Urinary bladder (tissue), 4 donors: ENCODE measurements around the gene ELFN2. TPM values are rescaled to one million over a fixed set of nuclear protein-coding genes. Genes with fewer than 3 reads are reported as not detected.

Experiments used
- DNase-seq: peaks from one replicate; pipeline ENCODE4 v3.0.0-alpha.2; 2015; ENCODE audit errors: extremely low spot score
- H3K27ac ChIP-seq: one replicate; pipeline ENCODE4 v1.5.1; 2013; ENCODE audit warnings: low read depth, mild to moderate bottlenecking, moderate library complexity
- H3K36me3 ChIP-seq: one replicate; pipeline ENCODE4 v1.6.1; 2013; ENCODE audit warnings: mild to moderate bottlenecking, moderate library complexity; ENCODE audit not compliant: insufficient read depth
- H3K4me1 ChIP-seq: one replicate; pipeline ENCODE4 v1.6.1; 2013; ENCODE audit warnings: mild to moderate bottlenecking, moderate library complexity; ENCODE audit not compliant: insufficient read depth
- H3K4me3 ChIP-seq: one replicate; pipeline ENCODE4 v1.5.1; 2013; ENCODE audit warnings: low read depth, low read length
- WGBS: extraction: QIAGEN DNeasy Blood & Tissue Kit; methylation state at CpG from one replicate; pipeline ENCODE4 v1.1.7; 2013; 5-methylcytosine and 5-hydroxymethylcytosine counted together
- polyA plus RNA-seq: library from polyadenylated mRNA; stranded (reverse); fragments of 200-250 nt; gene quantifications from one replicate; pipeline ENCODE4 v1.2.3, GENCODE V29; 2013
- total RNA-seq: library from RNA; depleted of rRNA; stranded (reverse); fragments of >200 nt; gene quantifications from one replicate; pipeline ENCODE4 v1.2.3, GENCODE V29; 2014
- donor health status: healthy with polysubstance abuse.
- donor health status: healthy.

The ELFN2 gene
- total and polyA plus RNA-seq, 2 donors: 0.05 to 0.21 TPM

DNA sequence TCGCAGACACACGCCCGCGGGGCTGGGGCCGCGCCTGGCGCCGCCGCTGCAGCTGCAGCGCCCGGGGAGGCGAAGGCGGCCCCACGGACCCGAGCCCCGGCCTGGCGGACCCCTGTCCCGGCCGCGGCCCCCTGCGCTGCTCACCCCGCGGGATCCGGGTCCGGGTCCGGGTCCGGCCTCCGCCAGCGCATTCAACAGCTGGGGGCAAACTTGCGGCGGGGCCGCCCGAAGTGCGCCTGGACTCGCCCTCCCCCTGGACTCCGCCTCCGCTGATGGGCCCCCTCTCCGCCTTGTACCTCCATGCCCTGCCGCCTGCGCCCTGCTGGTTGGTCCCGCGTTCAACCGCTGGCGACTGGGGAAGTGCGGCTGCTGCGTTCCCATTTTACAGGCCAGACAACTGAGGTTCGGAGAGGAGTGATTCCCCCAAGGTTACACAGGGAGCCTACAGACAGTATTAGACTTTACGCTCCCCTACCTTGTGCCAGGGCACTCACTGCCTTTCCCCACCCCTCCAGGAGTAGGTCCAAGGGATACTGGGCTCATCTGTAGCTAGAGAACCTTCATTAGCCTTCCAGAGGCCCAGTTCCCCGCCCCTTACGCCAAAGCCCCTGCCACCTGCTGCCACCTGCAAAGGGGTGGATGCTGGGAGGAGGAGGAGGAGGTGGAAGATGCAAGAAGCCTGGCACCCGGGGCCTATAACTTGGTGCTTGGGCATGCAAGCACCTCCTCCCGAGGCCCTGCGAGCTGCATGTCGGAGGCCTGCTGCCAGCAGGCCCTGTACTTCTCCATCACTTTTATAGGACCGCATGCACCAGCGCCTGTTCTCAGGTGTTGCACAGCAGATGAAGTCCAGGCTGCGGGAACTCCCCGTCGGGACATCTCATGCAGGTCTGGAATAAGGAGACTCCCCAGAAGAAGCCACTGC is 694 bp upstream of the ELFN2 start:
- DNase-seq: no peak

GRCh38 chr22:37426706-37427134 is 559 bp downstream of the ELFN2 start:
- Histone ChIP-seq H3K4me1 (no peaks in the 10 kb centered on the region), H3K36me3 (no peaks in the 10 kb centered on the region), H3K27ac (no peak overlapping the region), H3K4me3 (peak overlapping the region; percentile 46)
- 2% methylated on average over 24 of the region's 24 CpGs for WGBS
- DNase-seq: no peak

More for the DNA sequence above, 694 bp upstream of the ELFN2 start:
- Histone ChIP-seq H3K36me3 (no peaks in the 10 kb centered on the region), H3K27ac (no peak overlapping the region), H3K4me1 (no peaks in the 10 kb centered on the region), H3K4me3 (peak overlapping the region; percentile 46)
- 16% methylated on average over 59 of the region's 59 CpGs for WGBS

DNA sequence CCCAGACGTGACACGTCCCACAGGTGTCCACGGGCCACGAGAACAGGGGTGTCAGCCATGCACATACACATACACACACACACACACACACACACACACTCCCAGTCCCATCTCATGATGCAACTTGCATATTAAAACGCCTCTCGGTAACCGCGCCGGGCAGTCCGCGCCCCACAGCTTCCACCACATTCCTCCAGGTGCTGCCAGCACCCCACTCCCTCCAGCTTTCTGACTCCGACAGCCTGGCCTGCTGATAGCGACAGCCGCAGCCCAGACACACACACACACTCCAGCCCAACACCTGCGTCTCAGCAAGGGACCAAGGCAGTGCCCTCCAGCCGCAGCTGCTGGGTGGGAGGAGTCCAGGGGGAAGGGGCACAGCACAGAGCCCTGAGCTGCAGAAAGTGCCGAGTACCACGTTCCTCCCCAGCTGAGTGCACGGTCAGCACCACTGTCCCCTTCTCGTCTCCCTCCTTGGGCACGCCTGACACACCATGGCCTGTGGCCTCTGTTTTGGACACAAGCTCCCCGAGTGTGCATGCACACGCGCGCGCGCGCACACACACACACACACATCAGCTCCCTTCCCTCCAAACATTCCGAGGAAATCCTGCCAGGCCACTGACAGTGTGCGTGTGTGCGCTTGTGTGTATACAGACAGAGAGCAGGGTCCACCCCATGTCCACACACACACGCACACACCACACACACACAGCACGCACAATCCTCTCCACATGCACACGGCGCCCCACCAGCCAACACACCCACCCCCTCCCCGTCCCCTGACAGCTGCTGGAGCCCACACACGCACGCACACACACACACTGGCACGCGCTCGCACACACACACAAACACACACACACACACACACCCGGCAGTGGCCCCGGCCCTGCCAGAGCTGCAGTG is 1.2 kb downstream of the ELFN2 start:
- DNase-seq: no peak
- no peaks in the 10 kb centered on the region for H3K4me1 ChIP-seq
- no peak overlapping the region for H3K4me3 ChIP-seq
- no peak overlapping the region for H3K27ac ChIP-seq
- H3K36me3 ChIP-seq: no peaks in the 10 kb centered on the region
- 17% methylated on average over 43 of the region's 43 CpGs for WGBS

- Histone ChIP-seq H3K36me3 (no peaks in the 10 kb centered on the region), H3K4me3 (no peak overlapping the region), H3K27ac (no peak overlapping the region), H3K4me1 (no peaks in the 10 kb centered on the region)
- no peak for DNase-seq
- WGBS: 81% methylated on average over 11 of the region's 11 CpGs
Measured at GRCh38 chr22:37425369-37425768, 1.9 kb downstream of the ELFN2 start.

DNA sequence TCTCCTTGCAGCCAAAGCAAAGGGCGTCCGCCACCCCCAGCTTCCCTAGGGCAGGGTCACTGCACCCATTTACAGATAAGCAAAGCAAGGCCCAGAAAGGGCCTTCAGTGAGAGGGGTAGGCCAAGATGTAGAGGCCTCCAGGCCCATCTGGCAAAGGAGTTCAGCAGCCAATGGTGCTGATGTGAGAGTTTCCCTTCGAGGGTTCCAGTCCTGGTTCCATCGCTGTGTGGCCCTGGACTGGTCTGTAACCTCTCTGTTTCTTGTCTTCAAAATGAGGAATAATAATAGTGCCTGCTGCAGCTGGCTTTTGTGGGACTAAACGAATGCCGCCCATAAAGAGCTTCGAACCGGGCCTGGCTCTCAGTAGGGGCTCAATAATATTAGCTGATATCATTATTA is 4.0 kb downstream of the ELFN2 start:
- DNase-seq: no peak
- Histone ChIP-seq H3K36me3 (no peaks in the 10 kb centered on the region), H3K4me1 (no peaks in the 10 kb centered on the region), H3K4me3 (no peak overlapping the region), H3K27ac (no peak overlapping the region)
- 92% methylated on average over 8 of the region's 8 CpGs for WGBS

DNA sequence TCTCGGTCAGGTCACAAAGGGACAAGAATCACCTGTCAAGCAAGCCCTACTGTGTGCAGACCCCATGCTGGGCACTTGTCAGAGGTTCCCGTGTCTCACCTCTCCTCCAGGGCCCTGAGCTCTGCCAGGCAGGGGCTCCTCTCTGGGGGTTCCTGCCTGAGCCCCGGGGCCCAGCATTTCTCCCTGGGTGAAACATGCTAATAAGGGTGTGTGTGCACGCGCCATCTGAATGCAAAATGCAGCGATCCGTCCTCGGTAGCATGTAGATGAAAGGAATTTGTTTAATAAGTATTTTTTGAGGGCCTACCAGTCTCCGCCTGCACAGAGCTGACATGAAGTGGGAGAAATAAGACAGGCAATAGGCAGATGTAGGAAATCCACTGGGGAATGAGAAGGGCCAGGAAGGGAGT is 5.8 kb downstream of the ELFN2 start:
- H3K4me1 ChIP-seq: no peaks in the 10 kb centered on the region
- no peak overlapping the region for H3K27ac ChIP-seq
- no peak for DNase-seq
- no peak overlapping the region for H3K4me3 ChIP-seq
- H3K36me3 ChIP-seq: no peaks in the 10 kb centered on the region
- WGBS: 76% methylated on average over 9 of the region's 9 CpGs

GRCh38 chr22:37420686-37421467 is 6.4 kb downstream of the ELFN2 start:
- WGBS: 37% methylated on average over 18 of the region's 18 CpGs
- Histone ChIP-seq H3K27ac (no peak overlapping the region), H3K36me3 (no peaks in the 10 kb centered on the region), H3K4me3 (no peak overlapping the region), H3K4me1 (no peaks in the 10 kb centered on the region)
- no peak for DNase-seq

GRCh38 chr22:37419969-37420685 is 7.2 kb downstream of the ELFN2 start:
- H3K36me3 ChIP-seq: no peaks in the 10 kb centered on the region
- no peak for DNase-seq
- WGBS: 2% methylated on average over 69 of the region's 70 CpGs
- peak overlapping the region; percentile 7 for H3K4me3 ChIP-seq
- no peak overlapping the region for H3K27ac ChIP-seq
- no peaks in the 10 kb centered on the region for H3K4me1 ChIP-seq

- no peak overlapping the region for H3K27ac ChIP-seq
- no peak for DNase-seq
- H3K4me1 ChIP-seq: no peaks in the 10 kb centered on the region
- peak overlapping the region; percentile 7 for H3K4me3 ChIP-seq
- no peaks in the 10 kb centered on the region for H3K36me3 ChIP-seq
- 18% methylated on average over 43 of the region's 43 CpGs for WGBS
Measured at GRCh38 chr22:37419370-37419968, 7.8 kb downstream of the ELFN2 start.

DNA sequence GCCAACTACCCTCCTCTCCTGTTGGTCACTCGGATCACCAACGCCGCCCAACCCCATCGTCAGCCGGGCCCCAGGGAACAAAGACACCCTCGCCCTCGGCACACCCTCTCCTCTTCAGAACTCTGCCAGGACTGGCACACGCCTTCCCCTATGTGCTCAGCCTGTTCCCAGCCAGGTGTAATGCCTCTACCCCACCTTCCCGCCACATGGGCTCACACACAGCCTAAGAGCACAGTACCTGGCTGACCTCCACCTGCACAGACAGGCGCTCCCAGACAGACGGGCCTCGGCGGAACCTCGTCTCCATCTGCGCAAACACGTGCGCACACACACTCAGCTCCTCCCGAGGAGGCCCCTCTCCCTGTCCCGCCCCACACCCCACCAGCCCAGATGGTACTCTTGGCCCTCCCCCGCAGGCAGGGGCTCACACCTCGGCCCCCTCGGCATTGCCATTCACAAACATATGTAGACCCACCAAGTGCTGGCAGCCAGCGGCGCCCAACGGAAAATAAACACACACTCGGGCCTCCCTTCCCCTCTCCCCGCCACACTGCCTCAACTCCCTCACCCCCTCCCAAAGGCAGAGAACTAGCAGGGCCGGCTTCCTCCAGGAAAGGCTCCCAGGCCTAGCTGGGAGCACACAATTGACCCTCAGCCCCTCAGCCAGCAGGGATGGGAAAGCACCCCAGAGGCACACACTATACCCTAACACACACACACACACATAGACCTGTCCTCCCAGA is 8.5 kb downstream of the ELFN2 start:
- no peaks in the 10 kb centered on the region for H3K4me1 ChIP-seq
- no peak overlapping the region for H3K27ac ChIP-seq
- no peak for DNase-seq
- 51% methylated on average over 28 of the region's 28 CpGs for WGBS
- no peak overlapping the region for H3K4me3 ChIP-seq
- no peaks in the 10 kb centered on the region for H3K36me3 ChIP-seq

DNA sequence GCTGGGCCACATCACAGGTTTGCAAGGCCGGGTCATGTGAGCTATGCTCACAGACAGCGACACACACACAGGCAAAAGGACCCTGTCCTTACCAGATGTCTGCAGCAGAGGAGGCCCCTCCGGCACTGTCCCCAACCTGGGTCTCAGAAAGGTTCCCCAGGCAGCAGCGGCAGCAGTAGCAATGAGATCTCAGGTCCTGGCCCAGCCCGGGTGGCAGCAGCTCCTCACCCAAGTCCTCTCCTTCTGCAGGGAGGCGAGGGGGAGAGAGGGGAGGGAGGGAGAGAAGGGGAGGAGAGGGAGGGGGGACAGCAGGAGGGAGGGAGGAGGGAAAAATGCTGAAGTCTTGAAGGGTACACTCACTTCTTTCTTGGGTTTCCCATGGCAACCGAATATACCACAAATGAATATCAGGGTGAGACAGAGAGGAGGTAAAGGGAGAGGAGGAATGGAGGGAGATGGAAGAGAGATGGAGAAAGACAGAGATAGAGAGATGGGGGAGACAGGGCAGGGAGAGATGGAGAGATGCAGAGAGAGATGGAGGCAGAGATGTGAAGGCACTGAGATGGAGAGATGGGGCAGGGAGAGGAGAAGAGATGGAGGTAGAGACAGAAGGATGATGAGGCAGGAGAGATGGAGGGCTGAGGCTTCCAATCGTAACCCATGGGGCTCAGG is 9.5 kb downstream of the ELFN2 start:
- no peak for DNase-seq
- WGBS: 82% methylated on average over 8 of the region's 8 CpGs
- no peak overlapping the region for H3K27ac ChIP-seq
- no peaks in the 10 kb centered on the region for H3K36me3 ChIP-seq
- no peak overlapping the region for H3K4me3 ChIP-seq
- H3K4me1 ChIP-seq: no peaks in the 10 kb centered on the region
